OCI-LY7 (cell line): ENCODE results near the gene ZNF268. TPM values are rescaled to one million over a fixed set of nuclear protein-coding genes. Genes with fewer than 3 reads are reported as not detected.

Experiments used
- BruUV-seq: library from RNA; stranded (reverse); fragments of 400-500 nt; replicated peaks from 2 replicates; lab custom pipeline; 2021; lab: Mats Ljungman, UMichigan
- CTCF ChIA-PET: fragments of 300-600 bp; sonication (Branson Sonifier 250); formaldehyde crosslinking; loops from one replicate; lab custom pipeline; 2022; ENCODE audit warnings: antibody characterized with exemption; ENCODE audit not compliant: unreplicated experiment; lab: Charles Lee
- POLR2A ChIA-PET: fragments of 300-600 bp; sonication (Branson Sonifier 250); formaldehyde crosslinking; loops from one replicate; lab custom pipeline; 2022; ENCODE audit warnings: antibody characterized with exemption; lab: Charles Lee
- DNase-seq: peaks from one replicate; pipeline ENCODE4 v3.0.0-alpha.2; 2015; ENCODE audit warnings: low spot score
- H2AFZ ChIP-seq: fragments of 200-600 bp; sonication (generic), shearing (Covaris generic); 2 replicates; pipeline ENCODE4 v1.6.1; 2014; ENCODE audit warnings: mild to moderate bottlenecking, antibody characterized with exemption, low read length, moderate library complexity
- H3K27ac ChIP-seq: fragments of 200-600 bp; sonication (generic); 2 replicates; pipeline ENCODE4 v1.5.1; 2014; ENCODE audit warnings: mixed run types, low read depth, mild to moderate bottlenecking, moderate library complexity, low read length, inconsistent platforms; ENCODE audit not compliant: poor library complexity, severe bottlenecking
- H3K36me3 ChIP-seq: fragments of 200-600 bp; sonication (generic); 2 replicates; pipeline ENCODE4 v1.6.1; 2014; ENCODE audit warnings: mild to moderate bottlenecking, antibody characterized with exemption, low read length, moderate library complexity, mixed read lengths; ENCODE audit not compliant: insufficient read depth
- H3K4me1 ChIP-seq: fragments of 200-600 bp; sonication (generic); 2 replicates; pipeline ENCODE4 v1.5.1; 2014; ENCODE audit warnings: mild to moderate bottlenecking, low read length; ENCODE audit not compliant: insufficient read depth, poor library complexity, severe bottlenecking
- H3K4me2 ChIP-seq: fragments of 200-600 bp; sonication (generic); 2 replicates; pipeline ENCODE4 v1.6.1; 2014; ENCODE audit warnings: mild to moderate bottlenecking, low read length
- H3K4me3 ChIP-seq: fragments of 200-600 bp; sonication (generic); 2 replicates; pipeline ENCODE4 v1.5.1; 2014; ENCODE audit warnings: mild to moderate bottlenecking, low read depth, low read length; ENCODE audit not compliant: poor library complexity, severe bottlenecking
- H3K79me2 ChIP-seq: fragments of 200-600 bp; sonication (generic); 2 replicates; pipeline ENCODE4 v1.6.1; 2016; ENCODE audit warnings: low read depth, mild to moderate bottlenecking, low read length, moderate library complexity, mixed read lengths; ENCODE audit not compliant: insufficient read depth
- H3K9me2 ChIP-seq: fragments of 200-600 bp; sonication (generic); 2 replicates; pipeline ENCODE4 v1.6.1; 2016; ENCODE audit warnings: mild to moderate bottlenecking, low read length, mixed read lengths; ENCODE audit not compliant: insufficient read depth
- H3K9me3 ChIP-seq: fragments of 200-600 bp; sonication (generic); 2 replicates; pipeline ENCODE4 v1.6.1; 2014; ENCODE audit warnings: mild to moderate bottlenecking, mixed run types, low read length, mixed read lengths
- H4K20me1 ChIP-seq: fragments of 200-600 bp; sonication (generic); 2 replicates; pipeline ENCODE4 v1.6.1; 2014; ENCODE audit warnings: mild to moderate bottlenecking, antibody characterized with exemption, low read length, moderate library complexity, mixed read lengths; ENCODE audit not compliant: insufficient read depth
- CTCF ChIP-seq: fragments of 200-600 bp; sonication (generic); conservative IDR thresholded peaks from 2 replicates; pipeline ENCODE4 v1.5.1; 2014; ENCODE audit warnings: mild to moderate bottlenecking, antibody characterized with exemption, low read length, moderate library complexity, mixed read lengths
- EZH2phosphoT487 ChIP-seq: fragments of 200-600 bp; sonication (generic); IDR thresholded peaks from 2 replicates; pipeline ENCODE4 v1.6.1; 2018; ENCODE audit warnings: low read depth, borderline replicate concordance, mild to moderate bottlenecking, mixed run types, antibody characterized with exemption, low read length, moderate library complexity, mixed read lengths
- intact Hi-C: fragments of 100-400 bp; cut with micrococcal nuclease; formaldehyde crosslinking; loops from one replicate; pipeline ENCODE4 v1.10.0; 2022; ENCODE audit not compliant: unreplicated experiment
- total RNA-seq, 2 experiments: library from RNA; depleted of rRNA in 1 of 2; stranded (reverse); fragments of >200 nt in 1 of 2; shearing (Covaris generic) in 1 of 2; gene quantifications; 2 replicates each; pipeline ENCODE4 v1.2.3, GENCODE V29; 2014 to 2022

Gene ZNF268
- total RNA-seq, 2 experiments from 2014 or later = 17.9 to 19.1 TPM

GRCh38 chr12:133227281-133227852, 46.1 kb downstream of the ZNF268 start:
- Histone ChIP-seq H3K27ac (no peak overlapping the region), H3K79me2 (no peaks in the 10 kb centered on the region), H3K4me3 (no peak overlapping the region), H3K4me2 (no peak overlapping the region), H2AFZ (no peak overlapping the region), H3K9me3 (no peaks in the 10 kb centered on the region), H3K9me2 (no peaks in the 10 kb centered on the region), H3K4me1 (no peaks in the 10 kb centered on the region), H3K36me3 (no peaks in the 10 kb centered on the region), H4K20me1 (no peaks in the 10 kb centered on the region)
- no TSS peak for BruUV-seq
- intact Hi-C loops = no loop called here
- CTCF ChIA-PET = no interaction called here
- POLR2A ChIA-PET = no interaction called here
- no peak for DNase-seq
- no peak for TF ChIP-seq CTCF
- TF ChIP-seq EZH2phosphoT487 = no peak

DNA sequence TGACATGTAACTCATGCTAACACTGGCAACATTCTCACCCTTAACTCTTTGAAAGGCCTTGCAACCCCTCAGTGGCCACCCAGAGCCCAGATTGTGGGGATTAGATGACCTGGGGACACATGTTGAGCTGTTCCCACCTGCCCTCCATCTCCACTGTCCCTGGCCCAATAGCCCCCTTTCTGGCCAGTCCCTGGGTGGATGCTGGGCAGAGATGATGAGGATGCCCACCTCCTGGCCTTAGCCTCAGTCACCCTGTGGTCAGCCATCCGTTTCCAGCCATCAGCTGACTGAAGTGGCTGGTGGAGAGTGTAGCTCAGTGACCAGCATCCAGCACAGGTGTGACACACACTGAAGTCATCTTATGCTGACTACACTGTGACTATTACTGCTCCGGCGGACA, 49.7 kb downstream of the ZNF268 start:
- no peaks in the 10 kb centered on the region for H3K36me3 ChIP-seq
- H3K9me3 ChIP-seq = no peaks in the 10 kb centered on the region
- no peaks in the 10 kb centered on the region for H3K79me2 ChIP-seq
- no peak for TF ChIP-seq CTCF
- no peak for TF ChIP-seq EZH2phosphoT487
- no peak for DNase-seq
- H3K4me3 ChIP-seq = no peak overlapping the region
- ChIA-PET POLR2A (no interaction called here), CTCF (no interaction called here)
- no peak overlapping the region for H3K27ac ChIP-seq
- H3K4me2 ChIP-seq = no peak overlapping the region
- intact Hi-C loops = no loop called here
- no peaks in the 10 kb centered on the region for H3K4me1 ChIP-seq
- no peaks in the 10 kb centered on the region for H4K20me1 ChIP-seq
- no TSS peak for BruUV-seq
- H2AFZ ChIP-seq = no peak overlapping the region
- no peaks in the 10 kb centered on the region for H3K9me2 ChIP-seq

DNA sequence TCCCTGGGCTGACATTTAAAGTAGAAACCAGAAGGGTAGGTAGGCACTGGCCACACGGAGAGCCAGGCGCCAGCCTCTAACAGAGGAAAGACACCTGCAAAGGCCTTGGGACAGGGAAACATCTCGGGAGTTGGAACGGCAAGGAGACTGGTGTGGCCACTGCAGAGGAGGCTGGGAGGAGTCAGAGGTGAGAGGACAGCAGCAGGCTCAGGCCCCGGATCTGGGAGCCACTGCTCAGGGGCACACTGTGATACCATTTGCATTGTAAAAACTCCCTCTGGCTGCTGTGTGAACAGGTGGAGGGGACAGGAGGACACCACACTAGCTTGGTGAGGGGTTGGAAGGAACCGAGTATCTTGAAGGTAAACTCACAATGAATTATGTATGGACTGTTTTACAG, 51.7 kb downstream of the ZNF268 start:
- no peaks in the 10 kb centered on the region; the same call in 1 of the 2 replicates for H3K9me3 ChIP-seq
- H3K4me1 ChIP-seq = no peaks in the 10 kb centered on the region
- H4K20me1 ChIP-seq = no peaks in the 10 kb centered on the region
- H3K4me3 ChIP-seq = no peak overlapping the region
- H3K27ac ChIP-seq = no peak overlapping the region
- ChIA-PET POLR2A (no interaction called here), CTCF (no interaction called here)
- no TSS peak for BruUV-seq
- intact Hi-C loops = no loop called here
- no peaks in the 10 kb centered on the region for H3K36me3 ChIP-seq
- DNase-seq = no peak
- no peaks in the 10 kb centered on the region for H3K9me2 ChIP-seq
- H3K79me2 ChIP-seq = no peaks in the 10 kb centered on the region
- TF ChIP-seq CTCF (no peak), EZH2phosphoT487 (no peak)
- H3K4me2 ChIP-seq = no peak overlapping the region
- H2AFZ ChIP-seq = no peak overlapping the region
